Activated naive CD4-positive, alpha-beta T cell treated with Interleukin-2 at 50 U/mL for 16 hours (primary cell): ENCODE results near the gene AQP2.

Experiments used
- DNase-seq: peaks from one replicate; pipeline ENCODE4 v3.0.0-alpha.2; 2020

The AQP2 gene

GRCh38 chr12:49920915-49921286, 29.6 kb upstream of the AQP2 start:
- no peak for DNase-seq

GRCh38 chr12:49921299-49921698, 29.2 kb upstream of the AQP2 start:
- DNase-seq, result no peak

DNA sequence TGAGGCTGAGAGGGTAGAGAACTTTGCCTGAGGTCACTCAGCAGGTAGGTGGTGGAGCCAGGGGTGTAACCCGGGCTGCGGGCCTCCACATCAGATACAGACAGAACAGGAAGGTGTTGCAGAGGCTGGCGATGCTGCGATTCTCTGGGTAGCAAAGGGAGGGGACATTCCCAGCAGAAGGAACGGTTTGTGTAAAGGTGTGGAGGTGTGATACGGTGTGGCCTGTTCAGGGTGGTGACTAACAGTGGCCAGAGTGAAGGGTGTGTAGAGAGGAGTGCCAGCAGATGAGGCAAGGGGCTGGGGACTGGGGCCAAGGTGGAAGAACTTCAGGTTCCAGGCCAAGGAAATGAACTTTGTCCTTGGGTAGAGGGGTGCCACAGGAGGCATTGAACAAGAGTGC, 28.6 kb upstream of the AQP2 start:
- DNase-seq, result no peak

GRCh38 chr12:49922349-49923034, 28.0 kb upstream of the AQP2 start:
- no peak for DNase-seq

- DNase-seq, result no peak
Observed at GRCh38 chr12:49923035-49923644, 27.4 kb upstream of the AQP2 start.

DNA sequence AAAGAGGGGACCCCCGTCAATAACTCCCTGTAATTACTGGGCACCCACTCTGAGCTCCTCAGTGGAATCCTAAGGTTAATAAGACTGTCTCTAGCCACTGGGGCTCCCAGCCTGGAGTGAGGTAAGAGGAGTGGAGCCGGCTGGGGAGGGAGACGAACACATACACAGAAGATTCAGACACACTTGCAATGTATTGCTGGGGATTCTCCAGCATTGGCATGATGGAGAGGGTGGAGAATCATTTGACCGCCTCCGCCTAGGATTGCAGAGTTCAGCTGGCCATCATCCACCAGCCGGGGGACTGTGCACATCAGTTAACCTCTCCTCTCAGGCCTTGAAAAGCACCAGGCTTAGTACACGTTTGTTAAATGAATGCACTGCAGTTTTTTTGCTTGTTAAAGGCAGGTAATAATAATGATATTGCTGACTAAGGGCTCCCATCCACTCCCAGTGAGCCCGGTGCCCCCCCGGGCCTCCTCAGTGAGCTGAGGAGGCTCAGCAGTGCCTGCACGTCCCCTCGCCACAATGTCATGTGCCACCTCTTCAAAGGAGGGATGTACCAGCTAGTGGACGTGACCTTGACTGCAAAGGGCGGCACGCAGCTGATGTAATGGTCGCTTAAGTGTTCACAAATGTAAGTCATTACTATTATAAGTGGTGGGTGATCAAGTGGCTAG, 26.5 kb upstream of the AQP2 start:
- no peak for DNase-seq

DNA sequence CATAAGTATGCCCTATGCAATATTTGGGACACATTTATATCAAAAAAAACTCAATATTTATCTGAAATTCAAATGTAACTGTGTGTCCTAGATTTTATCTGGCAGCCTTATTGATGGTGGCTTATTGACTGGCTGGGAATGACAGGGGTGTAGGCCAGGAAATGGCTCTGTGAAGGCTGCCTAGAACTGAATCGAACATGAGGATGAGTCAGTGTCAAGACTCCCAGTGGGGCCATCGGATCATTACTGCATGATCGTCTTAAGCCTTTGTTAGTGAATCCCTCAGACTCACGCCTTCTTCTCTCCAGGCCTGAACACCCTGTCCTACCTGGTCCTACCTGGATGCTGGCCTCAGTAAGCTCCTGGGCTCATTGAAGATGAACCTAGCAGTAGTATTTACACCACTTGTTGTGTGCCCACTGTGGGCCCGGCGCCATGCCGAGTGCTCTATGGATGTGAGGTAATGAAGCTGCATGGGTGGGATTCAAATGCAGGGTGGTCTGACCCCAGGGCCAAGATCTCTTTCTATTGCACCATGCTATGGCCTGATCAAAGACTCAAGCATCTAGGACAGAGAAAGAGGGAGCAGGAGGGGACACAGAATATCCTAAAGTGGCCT, 25.8 kb upstream of the AQP2 start:
- no peak for DNase-seq

GRCh38 chr12:49925433-49926204, 24.9 kb upstream of the AQP2 start:
- DNase-seq, result no peak

- no peak for DNase-seq
Observed at GRCh38 chr12:49928471-49928870, 22.1 kb upstream of the AQP2 start.

DNA sequence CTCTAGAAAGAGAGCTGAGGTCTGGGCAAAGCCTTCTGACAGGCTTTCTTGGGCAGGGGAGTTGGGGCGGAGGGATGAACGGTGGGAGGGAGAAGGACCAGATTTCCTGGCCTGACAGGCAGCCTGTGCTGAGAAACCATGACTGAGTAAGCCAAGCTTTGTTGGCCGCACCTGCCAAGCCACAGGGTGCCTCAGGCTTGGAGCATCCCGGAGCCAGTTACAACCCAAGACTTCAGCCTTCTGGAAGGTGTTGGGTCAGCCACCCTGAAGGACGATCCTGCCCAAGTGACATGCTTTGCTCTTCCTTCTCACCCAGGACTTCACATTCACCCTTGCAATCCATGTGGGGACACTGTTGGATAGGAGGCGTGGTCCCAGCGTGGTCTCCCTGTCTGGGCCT, 21.0 kb upstream of the AQP2 start:
- no peak for DNase-seq

DNA sequence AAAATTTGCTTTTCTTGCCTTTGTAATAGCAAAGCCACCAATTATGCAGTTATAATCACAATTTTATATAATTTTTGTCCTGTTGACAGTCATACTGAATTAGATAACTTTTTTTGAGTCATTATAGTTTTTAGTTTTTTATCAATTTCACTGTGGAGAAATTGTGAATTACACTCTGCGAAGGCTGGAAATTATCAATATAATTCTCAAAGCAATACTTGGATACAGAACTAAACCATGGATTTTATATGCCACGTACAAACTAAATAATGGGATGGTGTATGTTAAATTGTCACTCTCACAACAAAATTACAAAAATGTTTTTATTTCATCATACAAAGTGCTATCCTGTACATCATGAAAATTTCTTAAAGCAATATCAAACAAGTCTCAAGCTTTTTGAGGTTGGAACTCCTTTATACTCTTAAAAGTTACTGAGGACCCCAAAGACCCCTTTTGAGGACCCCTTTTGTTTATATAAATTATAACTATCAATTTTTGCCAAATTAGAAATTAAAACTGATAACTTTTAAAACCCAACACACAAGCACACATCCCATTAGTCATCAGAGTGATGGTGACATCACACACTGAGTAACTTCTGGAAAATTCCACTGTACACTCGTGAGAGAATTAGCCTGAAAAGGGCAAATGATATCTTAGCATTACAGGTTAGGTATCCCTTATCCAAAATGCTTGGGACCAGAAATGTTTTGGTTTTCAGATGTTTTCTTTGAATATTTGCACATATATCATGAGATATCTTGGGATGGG, 19.8 kb upstream of the AQP2 start:
- DNase-seq, result no peak

DNA sequence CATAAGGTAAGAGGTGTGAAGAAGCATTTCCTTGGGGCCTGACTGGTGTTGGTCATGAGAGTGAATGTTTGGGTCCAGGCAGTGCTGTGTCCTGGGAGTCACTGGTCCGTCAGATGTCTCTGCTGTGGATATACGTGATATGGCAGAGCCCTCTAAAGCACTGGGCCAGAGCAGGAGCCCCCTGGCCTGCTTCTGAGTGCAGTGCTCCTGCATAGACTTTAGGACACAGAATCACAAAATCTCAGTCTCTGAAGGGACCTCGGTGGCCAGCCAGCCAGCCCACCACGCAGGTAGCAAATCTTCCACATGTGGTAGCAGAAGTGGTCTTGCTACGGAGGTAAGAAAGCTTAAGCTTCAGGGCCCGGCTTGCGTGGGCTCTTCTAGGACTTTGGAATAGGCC, 18.5 kb upstream of the AQP2 start:
- no peak for DNase-seq

- no peak for DNase-seq
Observed at GRCh38 chr12:49932533-49933130, 17.9 kb upstream of the AQP2 start.

DNA sequence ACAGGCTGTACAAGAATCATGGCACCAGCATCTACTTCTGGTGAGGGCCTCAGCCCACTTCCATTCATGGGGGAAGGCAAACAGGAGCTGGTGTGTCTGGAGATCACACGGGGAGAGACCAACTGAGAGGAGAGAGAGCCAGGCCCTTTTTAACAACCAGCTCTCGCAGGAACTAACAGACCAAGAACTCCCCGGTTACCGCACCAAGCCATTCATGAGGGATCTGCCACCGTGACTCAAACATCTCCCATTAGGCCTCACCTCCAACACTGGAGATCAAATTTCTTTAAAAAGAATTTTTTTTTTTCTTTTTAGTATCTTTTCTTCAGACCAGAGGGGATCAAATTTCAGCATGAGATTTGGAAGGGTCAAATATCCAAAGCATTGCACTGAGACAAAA, 16.7 kb upstream of the AQP2 start:
- DNase-seq, result no peak

GRCh38 chr12:49934505-49934904, 16.0 kb upstream of the AQP2 start:
- no peak for DNase-seq

DNA sequence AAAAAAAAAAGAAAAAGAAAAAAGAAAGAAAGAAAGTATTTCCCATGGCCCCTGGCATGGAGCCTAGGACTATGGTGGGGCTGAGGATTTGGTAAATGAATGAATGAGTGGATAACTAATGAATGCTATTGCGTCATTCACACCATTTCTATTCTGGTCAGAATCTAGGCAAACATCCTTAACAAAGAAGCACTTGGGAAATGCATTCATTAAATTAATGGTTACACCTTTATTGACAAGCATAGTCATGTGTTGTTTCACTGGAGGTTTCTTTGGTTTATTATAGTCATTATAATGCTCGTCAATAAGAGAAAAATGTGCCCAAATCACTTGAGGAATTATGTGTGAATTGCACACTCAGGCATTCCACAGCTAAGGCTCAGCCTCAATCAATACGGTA, 13.6 kb upstream of the AQP2 start:
- DNase-seq, result no peak

DNA sequence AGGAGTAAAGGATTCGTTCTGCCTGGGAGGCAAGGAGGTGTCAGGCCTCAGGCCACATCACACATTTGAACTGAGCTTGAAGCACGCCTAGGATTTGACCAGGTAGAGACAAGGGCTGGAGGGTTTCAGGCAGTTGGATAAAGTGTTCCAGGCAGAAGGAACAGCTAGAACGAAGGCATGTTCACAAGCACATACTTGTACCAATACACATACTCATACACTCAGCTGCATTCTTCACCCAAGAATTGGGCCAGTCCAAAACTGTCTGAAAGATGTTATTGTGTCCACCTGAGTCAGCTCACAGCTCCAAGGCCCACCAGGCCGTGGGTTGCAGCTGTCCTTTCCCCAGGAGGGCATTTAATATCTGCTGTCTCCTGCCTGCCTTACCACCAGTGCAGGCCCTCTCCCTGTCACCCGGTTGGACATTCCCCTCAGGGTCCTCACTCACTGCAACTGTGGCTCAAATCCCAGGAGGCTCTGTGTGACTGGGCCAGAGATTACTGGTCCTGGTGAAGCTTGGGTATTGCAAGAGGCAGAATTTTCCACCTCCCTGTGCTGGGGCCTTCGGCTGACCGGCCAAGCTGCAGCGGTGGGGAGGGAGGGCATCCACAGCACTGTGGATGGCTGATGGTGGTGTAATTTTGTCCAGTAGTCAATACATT, 12.8 kb upstream of the AQP2 start:
- DNase-seq, result no peak

- no peak for DNase-seq
Observed at GRCh38 chr12:49939307-49939706, 11.2 kb upstream of the AQP2 start.

DNA sequence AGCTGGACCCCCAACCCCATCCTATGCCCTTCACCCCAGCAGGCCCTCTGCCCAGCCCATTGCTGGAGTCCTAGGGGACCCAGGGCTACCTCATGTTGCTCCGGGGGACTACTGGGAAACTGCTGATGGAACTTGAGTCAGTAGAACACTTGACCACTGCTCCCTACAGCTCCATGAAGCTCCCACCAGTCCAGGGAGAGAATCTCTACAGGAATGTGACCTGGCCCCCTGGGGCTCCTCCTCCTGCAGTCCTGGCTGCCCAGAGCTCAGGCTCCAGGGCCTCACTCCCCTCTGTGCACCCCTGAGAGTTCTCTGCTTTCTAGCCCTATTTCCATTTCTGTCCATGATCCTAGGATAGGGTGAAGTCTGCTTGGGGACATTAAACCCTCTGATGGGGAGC, 10.8 kb upstream of the AQP2 start:
- DNase-seq, result no peak

- no peak for DNase-seq
Observed at GRCh38 chr12:49941556-49942511, 8.7 kb upstream of the AQP2 start.
